GM19043 (cell line): ENCODE measurements around the gene MARVELD1.
"Not testable (repeated sequence)": the region's sequence is repeated elsewhere in the genome, so short reads cannot be mapped to it uniquely, and the experiment has no call there.

ENCODE experiments used
- ATAC-seq: cut with Tn5 transposase; IDR thresholded peaks from one replicate; pipeline ENCODE4 v1.9.1; 2021; ENCODE audit warnings: low read depth; ENCODE audit not compliant: unreplicated experiment

MARVELD1 gene

DNA sequence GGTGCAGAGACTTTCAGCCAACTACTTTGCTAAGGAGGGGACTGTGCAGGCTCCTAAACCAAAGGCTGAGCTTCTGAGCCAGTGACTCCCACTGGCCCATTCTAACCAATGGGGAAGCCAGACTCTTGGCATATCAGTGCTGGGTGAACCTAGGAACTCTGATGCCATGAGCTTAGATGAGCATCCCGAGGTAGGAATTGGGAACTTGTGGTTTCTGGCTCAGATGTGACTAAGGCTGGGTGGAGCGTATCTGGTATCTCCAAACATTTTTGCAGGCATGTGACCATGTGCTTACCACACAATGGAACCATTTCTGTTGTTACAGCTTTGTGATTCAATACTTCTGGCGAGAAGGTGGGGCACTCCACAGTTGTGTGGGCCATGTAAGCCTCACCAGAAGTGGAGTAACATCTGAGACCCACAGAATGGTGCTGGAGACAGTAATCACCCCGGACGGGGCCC, 23.9 kb upstream of the MARVELD1 start:
- no peak for ATAC-seq

DNA sequence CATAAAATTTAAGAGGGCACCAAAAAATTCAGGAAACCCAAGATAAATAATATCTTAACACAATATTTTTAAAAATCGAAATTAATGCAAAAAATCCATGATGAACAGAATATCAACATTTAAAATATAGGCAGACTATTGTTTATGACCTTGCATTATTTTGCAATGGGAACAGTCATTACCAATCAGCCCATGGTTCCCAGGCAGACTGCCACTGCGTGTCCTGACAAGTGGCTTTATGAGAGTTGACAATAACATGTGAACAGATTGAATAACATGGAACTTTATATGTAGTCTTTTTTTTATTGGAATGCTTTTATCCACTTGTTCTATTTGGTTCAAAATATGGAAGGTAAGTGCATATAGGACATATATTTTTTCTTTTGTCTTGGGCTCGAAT, 23.4 kb upstream of the MARVELD1 start:
- ATAC-seq = no peak

DNA sequence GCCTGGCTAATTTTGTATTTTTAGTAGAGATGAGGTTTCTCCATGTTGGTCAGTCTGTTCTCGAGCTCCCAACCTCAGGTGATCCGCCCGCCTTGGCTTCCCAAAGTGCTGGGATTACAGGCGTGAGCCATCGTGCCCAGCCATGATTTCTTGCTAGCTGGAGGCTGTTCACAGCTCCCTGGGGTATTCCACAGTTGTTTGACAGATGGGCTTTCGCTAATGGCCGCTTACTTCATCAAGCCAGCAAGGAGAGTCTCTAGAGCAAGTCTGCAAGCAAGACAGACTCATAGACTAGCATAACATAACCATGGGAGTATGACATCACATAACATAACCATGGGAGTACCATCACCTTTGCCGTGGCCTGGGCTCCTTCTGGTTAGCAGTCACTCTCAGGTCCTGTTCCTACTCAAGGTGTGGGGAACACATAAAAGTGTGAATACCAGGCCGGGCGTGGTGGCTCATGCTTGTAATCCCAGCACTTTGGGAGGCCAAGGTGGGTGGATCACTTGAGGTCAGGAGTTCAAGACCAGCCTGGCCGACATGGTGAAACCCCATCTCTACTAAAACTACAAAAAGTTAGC, 15.4 kb upstream of the MARVELD1 start:
- ATAC-seq = not testable (repeated sequence)

DNA sequence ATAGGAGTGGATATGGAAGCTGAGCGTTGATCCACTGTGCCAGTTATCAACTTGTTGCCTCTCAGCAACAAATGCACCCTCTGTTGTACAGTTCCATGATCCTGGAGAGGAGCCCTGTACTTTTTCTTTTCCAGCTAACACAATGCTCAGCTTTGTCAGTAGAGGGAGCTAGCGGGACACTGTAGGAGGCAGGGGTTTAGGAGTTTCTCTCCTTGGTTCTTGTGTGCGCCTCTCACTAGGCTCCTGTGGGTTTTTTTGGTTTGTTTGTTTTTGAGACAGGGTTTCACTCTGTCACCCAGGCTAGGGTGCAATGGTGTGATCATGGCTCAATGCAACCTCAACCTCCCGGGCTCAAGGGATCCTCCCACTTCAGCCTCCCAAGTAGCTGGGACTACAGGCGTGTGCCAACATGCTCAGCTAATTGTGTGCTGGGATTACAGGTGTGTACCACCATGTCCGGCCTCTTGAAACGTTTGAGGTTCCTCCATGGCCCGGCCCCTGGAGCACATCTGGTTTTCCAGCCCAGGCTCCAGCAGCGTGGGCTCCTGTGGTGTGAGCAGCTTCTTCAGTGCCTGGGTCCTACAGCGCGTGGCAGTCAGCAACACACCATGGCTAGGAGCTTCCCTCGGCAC, 12.0 kb upstream of the MARVELD1 start:
- ATAC-seq = peak; percentile 83

DNA sequence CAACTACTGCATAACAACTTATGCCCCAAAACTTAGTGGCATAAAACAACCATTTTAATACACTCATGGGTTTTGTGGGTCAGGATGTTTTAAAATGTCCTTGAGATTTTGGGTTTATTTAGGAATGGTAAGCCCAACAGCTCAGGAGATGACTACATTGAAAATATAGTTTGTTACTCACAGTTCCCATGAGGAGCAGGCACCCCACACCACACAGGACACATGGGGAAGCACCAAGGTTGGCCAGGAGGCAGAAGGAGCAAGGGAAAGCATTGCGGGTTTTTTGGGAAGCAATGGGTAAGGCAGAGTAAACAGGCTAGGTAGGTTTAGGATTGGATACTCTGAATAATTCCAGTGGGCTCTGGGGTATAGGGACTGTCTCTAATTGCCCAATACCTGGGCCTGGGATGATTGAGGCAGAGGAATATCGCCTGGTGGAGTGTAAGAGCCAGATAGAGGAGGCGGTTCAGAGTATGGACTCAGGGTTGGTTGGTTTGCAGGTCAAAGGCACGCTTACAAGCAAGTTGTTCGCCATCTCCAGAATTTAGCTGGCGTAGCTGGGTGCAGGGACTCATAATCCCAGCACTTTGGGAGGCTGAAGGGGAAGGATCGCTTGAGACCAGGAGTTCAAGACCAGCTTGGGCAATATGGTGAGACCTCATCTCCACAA, 10.0 kb upstream of the MARVELD1 start:
- ATAC-seq = no peak

DNA sequence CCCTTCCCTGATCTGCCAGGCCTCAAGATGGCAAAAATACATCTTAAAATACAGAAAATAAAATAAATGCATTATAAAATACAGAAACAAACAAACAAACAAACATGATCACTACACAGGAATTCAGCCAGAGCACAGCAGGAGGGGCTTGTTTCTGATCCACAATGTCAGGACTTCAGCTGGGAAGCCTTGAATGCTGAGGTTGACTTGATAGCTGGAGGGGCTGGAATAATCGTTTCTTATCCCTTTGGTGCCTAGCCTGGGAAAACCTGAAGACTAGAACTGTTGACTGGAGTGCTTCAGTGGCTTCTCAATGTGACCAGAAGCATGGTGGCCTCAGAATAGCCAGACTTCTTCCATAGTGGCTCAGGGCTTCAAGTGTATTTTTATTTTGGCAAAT, 9.2 kb upstream of the MARVELD1 start:
- no peak for ATAC-seq

DNA sequence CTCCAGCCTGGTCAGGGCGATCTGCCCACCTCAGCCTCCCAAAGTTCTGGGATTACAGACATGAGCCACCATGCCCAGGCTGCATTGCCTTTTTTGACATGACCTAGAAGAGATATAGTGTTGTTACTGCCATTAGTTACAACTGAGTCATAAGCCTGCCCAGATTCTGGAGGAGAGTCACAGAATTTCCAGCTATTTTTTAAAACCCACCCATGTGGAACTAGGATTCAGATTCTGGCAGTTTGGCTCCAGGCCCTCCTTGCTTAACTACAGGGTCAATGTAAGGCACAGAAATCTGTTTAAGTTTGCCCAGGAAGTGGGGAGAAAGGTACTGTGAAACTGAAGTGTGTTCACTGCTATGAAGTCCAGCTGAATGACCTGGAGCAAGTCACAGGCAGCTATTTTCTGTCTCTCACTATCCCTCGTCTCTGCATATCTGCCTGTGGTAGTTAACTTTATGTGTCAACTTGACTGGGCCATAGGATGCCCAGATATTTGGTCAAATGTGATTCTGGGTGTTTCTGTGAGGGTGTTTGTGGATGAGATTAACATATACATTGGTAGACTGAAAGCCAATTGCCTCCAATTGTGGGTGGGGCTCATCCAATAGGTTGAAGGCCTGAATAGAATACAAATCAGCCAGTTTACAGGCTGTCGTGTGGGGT, 8.4 kb upstream of the MARVELD1 start:
- ATAC-seq = no peak

DNA sequence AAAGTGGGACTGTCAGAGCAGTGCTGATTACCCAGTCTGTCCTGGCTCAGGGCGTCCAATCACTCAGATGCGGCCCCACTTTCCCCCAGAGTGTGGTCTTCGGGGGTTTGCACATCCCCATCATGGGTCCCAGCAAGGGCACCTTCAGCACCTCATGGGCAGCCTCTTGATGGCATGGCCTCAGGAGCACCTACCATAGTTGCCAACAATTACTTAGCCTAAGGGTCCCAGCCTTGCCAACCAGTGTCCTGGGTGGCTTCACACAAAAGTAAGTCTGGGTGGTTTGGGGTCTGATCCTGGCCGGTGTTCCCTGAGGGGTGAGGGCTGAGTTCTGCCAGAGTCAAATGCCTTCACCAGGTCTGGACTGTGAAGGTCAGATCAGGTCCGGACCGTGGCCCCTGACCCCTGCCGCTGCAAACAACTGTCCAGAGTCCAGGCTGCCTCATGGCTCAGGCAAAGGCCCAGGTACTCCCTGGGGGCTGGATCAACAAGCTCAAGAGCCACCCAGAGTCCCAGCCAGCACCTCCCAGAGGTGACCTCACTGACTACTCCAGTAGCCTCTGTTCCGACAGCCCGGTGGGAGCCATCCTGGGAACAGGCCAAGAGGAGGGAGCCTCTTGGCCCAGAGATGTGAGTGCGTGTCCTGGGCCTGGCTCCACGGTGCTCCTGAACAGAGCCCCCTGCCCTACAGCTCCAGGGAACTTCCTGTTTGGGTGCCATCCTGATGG, 6.2 kb upstream of the MARVELD1 start:
- no peak for ATAC-seq

DNA sequence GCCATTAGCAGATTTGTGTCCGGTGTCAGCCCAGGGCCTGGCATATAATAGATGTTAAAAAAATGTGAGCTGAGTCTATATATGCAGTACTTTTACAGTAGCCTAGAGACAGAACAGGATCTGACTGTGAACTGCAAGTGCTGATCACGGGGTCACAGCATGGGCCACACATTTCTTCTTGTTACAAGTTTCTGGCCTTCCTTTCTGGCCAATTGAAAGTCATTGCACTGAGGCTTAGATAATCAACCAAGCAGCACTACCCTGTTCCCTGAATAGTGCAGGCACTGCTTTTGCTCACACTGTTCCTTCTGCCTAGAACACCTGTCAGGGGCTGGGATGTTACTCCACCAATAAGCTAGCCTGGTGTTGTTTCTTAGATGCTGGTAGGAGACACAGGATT, 5.4 kb upstream of the MARVELD1 start:
- no peak for ATAC-seq

DNA sequence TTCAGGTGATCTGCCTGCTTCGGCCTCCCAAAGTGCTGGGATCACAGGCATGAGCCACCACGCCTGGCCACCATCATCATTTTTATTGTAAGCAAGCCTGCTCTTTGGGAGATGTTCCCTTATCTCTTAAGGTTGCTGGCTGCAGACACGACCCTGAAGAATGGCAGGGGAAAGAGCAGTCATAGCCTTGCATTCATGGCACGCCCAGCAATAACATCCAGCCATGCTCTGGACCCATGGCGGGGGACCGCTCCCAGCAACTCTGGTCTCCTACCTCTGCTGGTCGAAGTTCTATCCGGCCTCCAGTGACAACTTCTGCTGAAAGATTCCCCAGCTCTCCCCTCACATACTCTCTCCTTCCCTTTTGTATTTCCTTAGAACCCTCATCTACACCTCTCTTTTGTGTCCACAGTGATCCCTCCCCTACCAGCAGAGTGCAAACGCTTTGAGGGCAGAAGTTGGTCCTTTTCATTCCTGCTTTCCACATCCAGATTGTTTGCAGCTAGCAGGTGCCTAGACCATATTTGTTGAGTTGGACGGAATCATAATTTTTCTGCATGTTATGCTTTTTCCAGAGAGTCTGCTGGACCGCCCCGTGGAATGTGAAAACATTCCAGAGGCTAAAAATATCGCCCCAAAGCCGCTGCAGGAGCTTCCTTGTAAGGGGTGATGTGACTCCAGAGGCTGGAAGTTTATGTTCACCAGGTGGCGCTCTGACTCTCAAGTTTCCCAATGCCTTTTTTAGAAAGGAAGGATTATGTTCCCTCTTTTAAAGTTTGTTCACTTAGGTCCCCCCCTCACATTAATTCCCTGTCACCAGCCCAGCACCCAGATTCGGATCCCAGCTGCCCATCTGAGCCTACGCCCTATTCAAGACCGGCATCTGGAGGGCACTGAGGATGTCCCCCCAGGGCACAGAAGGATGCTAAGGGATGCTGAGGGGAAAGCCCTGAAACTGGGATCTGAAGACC, 4.3 kb upstream of the MARVELD1 start:
- ATAC-seq = no peak

DNA sequence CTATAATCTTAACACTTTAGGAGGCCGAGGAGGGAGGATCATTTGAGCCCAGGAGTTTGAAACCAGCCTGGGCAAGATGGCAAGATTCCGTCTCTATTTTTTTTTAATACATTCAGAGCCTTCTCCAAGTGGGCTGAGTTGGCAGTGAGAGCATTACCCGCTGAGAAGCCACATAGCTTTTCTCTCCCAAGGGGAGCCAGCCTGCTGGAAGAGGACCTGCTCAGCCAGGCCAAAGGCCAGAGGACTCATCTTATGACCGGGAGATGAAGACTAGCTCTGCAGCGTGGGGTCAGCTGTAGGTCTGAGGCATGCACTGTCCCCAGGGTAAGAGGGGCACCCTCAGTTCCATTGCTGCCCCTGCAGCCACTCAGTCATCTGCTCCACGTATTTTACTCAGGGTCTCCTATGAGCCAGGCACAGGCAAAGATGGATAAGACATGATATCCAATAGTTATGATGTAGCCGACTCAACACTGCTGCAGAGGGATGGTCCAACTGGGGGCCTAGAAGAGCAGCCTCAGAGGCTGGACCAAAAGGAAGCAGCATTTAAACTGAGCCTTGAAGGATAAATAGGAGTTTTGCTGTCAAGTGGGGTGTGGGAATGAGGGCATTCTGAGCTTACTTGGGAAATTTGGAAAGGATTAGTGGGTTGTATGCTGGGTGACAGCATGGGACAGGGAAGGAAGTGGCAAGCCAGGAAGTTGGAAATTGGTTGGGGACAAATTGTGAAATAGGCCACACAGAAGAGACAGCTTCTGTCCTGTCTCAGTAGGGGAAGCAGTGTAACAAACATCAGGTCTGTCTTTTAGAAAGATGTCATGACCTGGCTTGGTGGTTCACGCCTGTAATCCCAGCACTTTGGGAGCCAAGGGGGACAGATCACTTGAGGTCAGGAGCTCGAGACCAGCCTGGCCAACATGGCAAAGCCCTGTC, 1.6 kb upstream of the MARVELD1 start:
- no peak for ATAC-seq

DNA sequence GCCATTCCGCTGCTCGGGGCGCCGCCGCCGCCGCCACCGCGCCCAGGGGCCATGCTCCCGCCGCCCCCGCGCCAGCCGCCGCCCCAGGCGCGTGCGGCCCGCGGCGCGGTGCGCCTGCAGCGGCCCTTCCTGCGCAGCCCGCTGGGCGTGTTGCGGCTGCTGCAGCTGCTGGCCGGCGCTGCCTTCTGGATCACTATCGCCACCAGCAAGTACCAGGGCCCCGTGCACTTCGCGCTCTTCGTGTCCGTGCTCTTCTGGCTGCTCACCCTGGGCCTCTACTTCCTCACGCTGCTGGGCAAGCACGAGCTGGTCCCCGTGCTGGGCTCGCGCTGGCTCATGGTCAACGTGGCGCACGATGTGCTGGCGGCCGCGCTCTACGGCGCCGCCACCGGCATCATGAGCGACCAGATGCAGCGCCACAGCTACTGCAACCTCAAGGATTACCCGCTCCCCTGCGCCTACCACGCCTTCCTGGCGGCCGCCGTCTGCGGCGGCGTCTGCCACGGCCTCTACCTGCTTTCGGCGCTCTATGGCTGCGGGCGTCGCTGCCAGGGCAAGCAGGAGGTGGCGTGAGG, 383 bp downstream of the MARVELD1 start:
- peak; percentile 69 for ATAC-seq

DNA sequence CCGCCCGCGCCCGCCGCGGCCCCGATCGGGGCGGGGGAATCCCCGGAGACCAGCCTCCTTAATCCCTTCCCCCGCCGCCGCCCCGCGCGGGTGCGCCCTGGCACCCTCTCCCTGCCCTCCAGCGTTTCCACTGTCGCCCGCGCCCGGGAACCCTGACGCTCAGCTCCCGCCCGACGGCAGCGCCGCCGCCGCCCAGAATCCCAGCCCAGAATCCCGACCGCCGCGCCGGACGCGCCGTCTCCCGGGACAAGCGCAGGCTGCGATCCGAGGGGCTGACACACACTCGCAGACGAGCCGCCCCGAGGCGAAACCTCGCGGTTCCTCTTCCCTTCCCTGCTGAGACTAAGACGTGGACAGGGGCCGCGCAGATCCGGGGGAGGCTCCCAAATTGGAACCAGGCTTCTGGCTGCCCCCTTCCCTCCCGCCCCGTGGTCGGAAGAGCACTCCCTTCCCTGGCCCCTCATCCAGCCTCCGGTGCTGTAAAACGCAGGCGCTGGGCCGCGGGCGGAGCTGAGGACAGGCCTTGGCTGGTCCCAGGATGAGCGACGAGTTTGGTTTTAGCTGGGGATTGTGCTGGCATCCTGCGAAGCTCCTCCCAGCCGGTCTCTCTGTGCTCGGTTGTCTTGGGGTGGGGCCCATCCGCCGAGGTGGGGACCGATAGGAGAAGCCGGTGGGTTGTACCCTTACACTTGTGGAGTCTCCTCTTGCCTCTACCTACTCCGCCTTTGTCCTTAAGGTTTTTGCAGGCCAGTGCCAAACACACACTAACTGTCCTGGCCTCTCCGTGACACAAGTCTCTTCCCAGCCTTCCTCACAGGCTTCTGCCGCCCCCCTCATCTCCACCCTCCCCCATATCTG, 1.1 kb downstream of the MARVELD1 start:
- peak; percentile 38 for ATAC-seq

DNA sequence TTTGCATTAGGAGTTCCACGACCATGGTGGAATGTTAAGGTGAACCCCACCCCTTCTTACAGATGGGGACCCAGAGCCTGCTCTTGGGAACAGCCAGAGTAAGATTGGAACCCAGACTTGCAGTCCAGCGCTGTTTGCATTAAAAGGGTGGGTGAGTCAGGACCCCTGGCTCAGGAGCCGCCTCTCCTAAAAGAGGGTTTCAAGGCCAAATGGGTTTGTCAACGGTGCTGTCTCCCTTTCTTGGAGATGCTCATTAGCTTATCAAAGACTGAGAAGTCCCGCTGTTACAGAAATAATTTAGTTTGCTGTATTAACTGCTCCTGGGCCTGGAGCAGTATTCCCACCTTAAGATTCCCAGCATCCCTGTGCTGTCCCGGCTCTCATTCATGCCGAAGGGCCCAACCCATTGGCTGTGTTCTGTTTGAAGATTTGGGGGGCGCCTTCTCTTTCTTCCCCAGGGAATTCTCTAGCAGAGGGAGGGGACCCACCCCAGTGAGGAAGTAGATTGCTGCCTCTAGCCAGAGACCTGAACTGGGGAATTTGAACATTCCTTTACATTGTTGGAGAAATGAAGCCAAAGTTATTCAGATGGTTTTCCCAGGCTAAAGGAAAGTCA, 1.8 kb downstream of the MARVELD1 start:
- no peak for ATAC-seq

DNA sequence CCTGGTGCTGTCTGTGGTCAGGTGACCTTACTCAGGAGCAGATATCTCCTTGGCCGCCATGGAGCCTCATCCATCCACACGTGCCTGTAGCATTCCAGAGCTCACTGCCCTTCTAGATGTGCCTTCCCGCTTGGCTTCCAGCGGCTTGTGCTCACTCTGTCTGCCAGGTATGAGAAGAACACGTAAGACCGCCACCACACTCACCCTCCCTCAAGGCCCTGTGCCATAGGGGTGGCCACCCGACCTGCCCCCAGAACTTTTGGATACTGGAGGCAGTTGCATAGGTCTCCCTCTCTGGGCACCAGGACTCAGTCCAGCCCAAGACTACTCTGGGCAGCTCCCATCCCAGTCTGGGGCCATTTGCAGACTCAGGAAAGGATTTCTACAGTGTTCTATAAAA, 4.1 kb downstream of the MARVELD1 start:
- ATAC-seq = no peak

DNA sequence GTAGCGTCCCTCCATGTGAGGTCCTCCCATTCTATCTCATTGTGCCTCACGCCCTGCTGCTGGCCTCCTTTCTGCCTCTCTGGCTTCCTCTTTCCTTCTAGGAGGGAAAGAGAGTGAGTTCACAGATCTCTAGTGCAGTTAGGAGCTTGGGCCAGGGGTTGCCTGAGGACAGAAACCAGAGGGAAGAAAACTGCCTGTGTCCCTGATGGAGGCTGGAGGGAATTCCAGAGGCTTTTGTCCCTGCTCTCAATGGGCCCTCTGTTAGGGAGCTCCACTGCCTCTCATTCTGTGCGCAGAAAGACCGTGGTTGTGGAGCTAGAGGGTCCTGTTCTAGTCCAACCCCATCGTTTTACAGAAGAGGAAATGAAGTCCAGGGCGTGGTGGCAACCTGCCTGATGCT, 4.6 kb downstream of the MARVELD1 start:
- no peak for ATAC-seq

DNA sequence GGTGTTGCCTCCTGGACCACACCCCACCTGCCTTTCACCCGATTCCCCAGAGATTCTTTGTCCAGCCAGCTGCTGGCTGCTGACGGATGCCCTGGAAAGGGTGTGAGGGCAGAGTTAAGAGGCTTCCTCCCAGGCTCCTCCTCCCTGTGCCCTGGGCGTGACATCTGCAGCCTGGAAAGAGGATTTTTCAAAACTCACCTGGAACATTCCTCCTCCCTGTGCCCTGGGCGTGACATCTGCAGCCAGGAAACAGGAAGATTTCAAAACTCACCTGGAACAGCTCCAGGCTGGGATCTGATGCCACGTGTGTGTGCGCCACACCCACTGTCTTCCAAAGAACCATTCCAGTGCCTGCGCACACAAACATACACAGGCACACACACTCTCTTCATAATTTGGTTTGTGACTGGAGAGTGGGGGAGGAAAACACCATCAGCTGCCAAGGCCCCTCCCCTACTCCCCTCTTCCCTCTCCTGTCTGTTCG, 5.2 kb downstream of the MARVELD1 start:
- ATAC-seq = no peak
